HT-29 (cell line): Measurements from ENCODE around the gene PUDP. TPM values are rescaled to one million over a fixed set of nuclear protein-coding genes. Genes with fewer than 3 reads are reported as not detected.
"Not testable (repeated sequence)": the region's sequence is repeated elsewhere in the genome, so short reads cannot be mapped to it uniquely, and the experiment has no call there.

Experiments
- DNase-seq: peaks from one replicate; pipeline ENCODE4 v3.0.0-alpha.2; 2015; ENCODE audit warnings: low spot score
- small RNA-seq: library from RNA; depleted of rRNA; stranded (forward); fragments of <200 nt; gene quantifications from one replicate; pipeline ENCODE3, GENCODE V24; 2014
- total RNA-seq: library from RNA; depleted of rRNA; stranded (reverse); fragments of >200 nt; shearing (Covaris generic); gene quantifications from 2 replicates; pipeline ENCODE4 v1.2.3, GENCODE V29; 2014; rRNA removed

PUDP gene
- total RNA-seq, 1 experiment from 2014 or later = 3.4 TPM

DNA sequence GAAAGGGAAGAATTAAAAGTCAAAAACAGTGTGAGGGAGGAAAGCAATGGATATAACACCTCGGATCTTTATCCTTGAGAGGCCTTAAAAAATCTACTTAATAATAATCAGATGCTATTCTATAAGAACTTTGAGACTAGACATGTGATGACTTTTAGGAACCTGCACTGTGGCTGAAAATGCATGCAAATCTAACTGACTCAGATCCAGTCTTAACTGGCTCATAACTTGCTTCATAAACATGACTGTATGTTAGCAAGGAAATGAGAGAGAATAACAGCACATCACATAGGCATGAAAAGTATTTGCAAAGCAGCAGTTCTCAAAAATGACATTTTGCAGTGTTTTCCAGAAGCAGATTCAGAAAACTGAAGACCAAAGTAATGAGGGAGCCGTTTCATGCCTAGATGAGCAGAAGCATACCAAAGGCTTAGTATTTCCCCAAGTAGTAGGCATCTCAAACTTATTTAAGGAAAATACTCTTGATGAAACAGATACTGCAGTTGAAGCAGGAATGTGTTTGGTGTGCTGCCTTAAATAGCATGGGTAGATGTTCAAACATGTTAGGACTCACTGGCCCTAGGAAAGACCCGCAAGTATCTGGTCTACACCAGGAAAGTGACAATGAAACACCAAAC lies 104.0 kb downstream of the PUDP start:
- DNase-seq = not testable (repeated sequence)

DNA sequence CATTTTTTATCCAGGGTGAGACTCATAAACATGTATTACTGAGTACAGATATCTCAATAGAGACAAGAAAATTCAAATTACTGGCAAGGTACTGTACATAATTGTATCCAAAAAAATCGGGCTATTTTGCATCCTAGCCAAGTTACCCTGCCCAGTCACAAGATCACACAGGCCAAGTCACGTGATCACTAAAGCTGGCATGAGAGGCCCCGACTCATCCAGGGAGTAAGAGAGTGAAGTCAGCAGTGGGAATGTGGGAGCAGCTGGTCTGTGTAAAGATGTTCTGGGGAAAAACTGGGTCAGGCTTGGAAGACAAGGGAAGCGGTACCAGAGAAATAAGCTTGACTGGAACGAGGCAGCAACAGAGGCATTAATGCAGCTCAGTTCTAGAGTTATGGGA lies 119.7 kb downstream of the PUDP start:
- no peak for DNase-seq

DNA sequence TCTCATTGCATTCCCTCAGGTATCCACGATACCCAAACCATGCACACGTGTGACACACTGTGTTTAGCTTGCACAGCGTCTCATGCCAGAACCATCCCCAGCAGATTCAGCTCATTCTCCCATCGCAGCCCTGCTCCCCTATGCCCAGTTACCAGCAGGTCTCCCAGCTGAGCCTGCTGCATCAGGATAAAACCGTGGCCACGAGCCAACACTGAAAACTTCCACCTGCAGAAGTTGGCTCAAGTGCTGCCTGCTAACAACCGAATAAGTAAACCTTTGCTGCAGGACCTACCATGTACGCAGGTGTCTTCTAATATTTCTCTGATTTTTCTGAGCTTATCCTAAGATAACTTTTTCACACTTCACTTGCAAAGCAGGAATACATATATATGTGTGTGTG lies 120.9 kb downstream of the PUDP start:
- DNase-seq = no peak

DNA sequence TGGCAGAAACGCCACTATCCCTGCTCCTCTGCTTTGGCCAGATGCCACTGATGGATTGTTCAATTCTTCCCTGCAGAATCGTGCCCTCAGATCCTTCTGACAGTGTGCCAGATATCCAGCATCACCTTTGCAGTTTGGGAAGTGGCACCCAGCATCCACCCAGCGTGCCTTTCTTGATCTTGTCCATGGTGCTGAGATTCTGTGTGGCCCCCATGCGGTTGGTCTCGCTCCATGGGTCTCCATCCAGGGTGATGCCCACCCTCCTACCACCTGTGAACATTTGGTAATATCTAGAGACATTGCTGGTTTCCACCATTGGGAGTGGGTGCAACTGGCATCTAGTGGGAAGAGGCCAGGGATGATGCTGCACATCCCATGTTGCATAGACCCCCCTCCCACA lies 121.6 kb downstream of the PUDP start:
- DNase-seq = not testable (repeated sequence)

DNA sequence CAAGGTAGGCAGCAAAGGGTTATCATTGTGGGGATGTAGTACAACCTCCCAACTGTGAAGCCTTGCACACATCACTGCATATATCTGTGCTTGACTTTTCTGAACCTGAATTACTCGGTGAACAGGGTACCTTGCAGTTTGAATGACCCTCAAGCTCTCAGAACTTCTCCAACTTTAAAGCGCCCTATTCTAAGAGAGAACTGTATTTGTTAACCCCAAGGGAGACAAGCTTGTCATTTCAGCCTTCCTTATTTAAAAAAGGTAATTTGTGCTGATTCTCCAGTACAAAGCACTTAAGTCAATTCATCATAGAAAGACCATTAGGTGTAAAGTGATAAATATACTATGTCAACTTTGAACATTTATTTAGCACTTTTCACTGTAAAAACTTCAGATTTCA lies 122.5 kb downstream of the PUDP start:
- DNase-seq = no peak

DNA sequence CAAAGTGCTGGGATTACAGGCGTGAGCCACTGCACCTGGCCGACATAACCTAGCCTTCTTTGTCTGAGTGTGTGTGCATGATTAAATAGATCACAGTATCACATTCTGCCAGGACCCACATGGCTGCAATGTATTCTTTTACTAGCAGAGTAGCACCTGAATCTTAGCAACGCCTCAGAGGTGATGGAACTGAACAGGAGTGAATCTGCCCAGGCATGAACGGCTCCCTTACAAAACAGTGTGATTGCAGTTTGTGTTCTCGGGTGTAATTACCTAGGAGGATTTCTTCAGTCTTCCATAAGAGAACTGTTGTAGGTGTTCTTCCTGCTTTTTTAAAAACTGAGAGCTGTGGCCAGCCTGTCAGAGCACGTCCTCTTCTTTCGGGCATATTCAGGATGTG lies 123.1 kb downstream of the PUDP start:
- DNase-seq = no peak

DNA sequence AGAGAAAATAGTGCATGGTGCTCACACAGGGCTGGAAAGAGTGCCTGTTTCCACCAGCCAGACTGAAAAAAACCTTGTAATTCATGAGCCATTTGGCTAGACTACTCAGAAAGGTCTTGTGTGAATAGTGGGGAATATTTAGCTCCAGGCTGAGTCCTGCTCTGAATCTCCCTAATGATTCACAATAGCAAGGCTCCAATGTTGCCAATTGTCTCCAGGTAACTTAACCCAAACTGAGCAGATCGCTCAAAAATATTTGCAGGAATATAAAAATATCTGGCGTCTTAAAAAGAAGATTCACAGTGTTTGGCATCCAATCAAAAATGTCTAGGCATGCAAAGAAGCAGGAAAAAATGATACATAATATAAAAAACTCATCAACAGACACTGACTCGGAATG lies 125.0 kb downstream of the PUDP start:
- not testable (repeated sequence) for DNase-seq

DNA sequence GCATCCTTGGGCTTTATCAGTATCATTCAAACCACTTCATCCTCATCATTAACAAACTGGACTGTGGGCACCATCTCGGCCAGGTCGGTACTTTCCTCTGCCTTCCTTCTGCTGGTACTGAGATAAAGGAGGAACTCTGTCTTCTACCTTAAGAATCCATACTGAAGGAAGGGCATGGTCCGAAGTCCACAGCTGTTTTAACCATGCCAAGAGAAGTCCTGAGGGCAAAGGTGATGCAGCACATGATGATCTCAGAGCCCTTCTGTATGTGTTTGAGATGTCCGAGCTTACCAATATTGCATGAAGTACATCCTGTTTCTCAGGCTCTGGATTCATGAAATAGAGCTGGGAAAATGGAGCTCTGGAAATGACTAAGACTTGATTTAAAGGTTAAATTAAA lies 126.0 kb downstream of the PUDP start:
- DNase-seq = no peak

DNA sequence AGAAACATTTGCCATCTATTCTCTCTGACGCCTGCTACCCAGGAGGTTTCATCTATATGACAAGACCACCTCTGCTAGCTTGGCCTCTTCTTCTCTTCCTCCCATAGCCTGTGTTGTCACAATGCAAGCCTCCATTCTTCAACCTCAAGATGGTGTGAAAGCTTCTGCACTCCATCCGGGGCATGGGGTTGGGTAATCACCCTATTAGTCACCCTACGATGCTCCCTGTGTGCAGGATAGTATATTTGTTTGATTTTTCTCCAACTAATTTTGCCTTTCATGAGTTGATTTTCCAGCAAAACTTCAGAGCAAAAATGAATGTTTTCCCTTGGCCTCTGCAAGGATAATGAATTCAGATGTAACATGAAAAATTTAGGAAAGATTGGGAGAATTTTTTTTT lies 128.4 kb downstream of the PUDP start:
- no peak for DNase-seq

DNA sequence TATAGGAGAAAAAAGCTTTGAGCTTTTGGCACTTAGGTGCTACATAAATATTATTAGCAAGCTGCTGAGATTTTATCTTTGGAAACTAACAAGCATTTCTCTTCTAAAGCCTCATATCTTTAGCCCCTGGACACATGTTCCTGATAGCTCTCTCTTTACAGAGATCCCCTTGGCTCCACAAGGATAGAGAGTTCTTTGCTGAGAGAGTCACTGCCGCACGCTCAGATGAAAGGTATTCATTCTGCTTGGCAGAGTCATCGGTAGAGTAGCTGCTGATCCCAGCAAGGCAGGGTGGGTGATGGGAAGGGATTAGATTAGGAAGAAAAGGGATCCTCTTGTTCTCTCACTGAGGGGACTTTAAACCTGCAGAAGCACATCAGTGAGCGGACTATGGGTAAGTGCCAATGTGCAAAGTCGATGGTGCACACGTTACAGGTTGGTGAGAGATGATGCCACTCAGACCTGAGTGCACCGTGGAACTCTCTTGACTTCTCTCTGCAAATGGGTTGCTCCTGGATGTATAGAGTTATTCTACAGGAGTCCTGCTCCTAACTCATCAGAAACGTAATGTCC lies 135.6 kb downstream of the PUDP start:
- DNase-seq = not testable (repeated sequence)

DNA sequence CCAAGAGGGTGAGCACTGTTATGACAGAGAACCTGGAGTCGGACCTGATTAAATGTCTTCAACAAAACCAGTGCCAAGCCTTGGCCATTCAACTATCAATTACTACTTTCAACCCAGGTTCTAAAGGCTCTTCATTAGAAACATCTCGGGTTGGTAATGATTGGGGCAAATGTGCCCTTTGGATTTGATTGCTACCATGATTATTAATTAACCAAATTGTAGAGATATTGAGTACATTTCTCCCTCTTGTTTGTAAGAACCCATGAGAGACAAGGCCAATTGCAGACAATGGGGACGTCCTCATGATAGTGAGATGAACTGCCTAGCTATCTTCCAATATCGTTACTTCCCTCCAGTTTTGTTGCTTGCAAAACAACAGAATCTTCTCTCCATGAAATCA lies 137.1 kb downstream of the PUDP start:
- not testable (repeated sequence) for DNase-seq

DNA sequence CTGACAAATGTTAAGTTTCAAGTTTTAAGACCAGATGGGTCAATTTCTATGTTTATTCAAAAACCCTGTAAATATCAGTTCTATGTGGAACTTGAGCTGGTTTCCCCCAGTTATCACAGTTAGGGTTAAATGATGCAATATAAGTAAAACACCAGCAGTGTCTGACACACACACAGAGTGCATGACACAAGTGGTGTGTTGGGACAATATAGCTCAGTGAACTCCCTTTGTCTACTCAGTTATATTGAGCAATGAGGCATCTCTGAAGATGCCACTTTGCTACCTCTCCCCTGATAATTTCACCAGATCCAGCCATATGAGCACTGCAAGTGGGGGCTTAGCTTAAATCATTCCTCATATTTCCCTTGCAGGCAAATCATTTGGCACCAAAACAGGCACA lies 140.6 kb downstream of the PUDP start:
- not testable (repeated sequence) for DNase-seq

Small RNA genes lying within 50 kb of the gene (small RNA-seq; reads per million reads assigned to genes)
- gene MIR4767 = not detected

Other genes starting within 250 kb of the PUDP start
- 1.7 and 2.6 TPM in 2 replicates for gene STS, start 441 bp downstream of the PUDP start, total RNA-seq